CD4-positive, alpha-beta T cell treated with Interleukin-1 beta for 1 hour (primary cell): ENCODE measurements around the gene GNB1L.
"Not testable (repeated sequence)": the region's sequence is repeated elsewhere in the genome, so short reads cannot be mapped to it uniquely, and the experiment has no call there.

ENCODE experiments used
- DNase-seq, 2 donors: peaks; one replicate each; pipeline ENCODE4 v3.0.0-alpha.2; 2020 to 2022

GNB1L gene

DNA sequence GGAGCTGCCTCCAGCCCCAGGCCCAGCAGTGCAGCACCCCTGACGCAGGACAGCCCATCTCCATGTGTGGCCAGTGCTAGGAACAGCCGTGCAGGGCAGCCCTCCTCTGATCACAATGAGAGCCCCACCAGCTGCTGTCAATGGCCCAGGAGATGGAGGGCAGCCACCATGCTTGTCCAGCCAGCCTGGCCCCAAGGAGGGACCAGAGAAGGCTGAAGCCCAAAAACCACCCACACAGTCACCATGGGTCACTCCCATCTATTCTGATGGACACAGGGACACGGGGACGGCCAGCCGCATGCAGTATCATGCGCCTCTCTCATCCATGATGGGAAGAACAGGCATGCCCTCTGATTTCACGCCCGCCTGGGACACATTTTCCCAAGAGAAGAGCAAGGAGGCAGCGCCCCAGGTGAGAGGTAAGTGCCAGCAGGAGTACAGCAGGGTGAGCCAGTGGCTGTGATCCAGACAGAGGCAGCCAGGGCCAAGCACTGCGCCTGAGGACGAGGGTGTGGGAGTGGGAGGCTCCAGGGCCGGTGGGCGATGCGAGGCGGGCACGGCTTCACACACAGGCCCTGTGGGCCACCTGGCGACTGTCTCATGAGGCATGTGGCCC lies 33.6 kb upstream of the GNB1L start:
- DNase-seq, result no peak

DNA sequence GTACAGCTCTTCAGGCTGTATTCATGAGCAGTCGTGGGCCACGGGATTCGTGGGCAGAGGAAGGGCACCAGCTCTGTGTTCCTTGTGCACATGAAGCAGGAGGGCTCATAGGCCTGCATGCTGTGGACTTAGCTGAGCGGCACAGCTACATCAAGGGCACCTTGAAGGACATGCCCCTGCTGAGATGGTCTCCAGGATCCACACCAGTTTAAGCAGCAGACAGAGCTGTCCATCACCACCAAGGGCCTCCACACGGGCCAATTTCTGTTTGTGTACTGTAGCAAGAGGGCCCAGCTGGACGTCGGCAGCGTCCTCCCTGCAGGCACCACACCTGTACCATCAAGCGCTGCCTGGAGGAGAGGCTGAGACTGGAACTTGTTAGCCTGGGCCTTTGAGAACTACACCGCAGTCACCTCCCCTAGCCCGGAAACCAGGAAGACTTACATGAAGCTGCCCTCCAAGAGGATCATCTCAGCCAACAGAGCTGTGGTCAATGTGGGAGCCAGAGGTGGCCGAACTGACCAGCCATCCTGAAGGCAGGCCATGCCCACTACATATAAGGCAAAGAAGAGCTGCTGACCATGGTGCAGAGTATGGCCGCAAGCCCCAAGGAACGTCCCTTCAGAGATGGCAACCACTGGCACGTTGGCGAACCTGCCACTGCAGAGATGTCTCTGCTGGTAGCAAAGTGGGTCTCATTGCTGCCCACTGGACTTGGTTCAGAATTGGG lies 32.7 kb upstream of the GNB1L start:
- DNase-seq, result no peak

GRCh38 chr22:19886605-19887255 lies 32.1 kb upstream of the GNB1L start:
- DNase-seq, result peak; percentile 45 to 46

- no peak for DNase-seq
Observed at GRCh38 chr22:19885841-19886592, 31.3 kb upstream of the GNB1L start.

GRCh38 chr22:19884954-19885751 lies 30.5 kb upstream of the GNB1L start:
- DNase-seq, result no peak

GRCh38 chr22:19884161-19884953 lies 29.7 kb upstream of the GNB1L start:
- no peak for DNase-seq

GRCh38 chr22:19883446-19883845 lies 28.8 kb upstream of the GNB1L start:
- not testable (repeated sequence) for DNase-seq

GRCh38 chr22:19882446-19883381 lies 28.0 kb upstream of the GNB1L start:
- no peak for DNase-seq

DNA sequence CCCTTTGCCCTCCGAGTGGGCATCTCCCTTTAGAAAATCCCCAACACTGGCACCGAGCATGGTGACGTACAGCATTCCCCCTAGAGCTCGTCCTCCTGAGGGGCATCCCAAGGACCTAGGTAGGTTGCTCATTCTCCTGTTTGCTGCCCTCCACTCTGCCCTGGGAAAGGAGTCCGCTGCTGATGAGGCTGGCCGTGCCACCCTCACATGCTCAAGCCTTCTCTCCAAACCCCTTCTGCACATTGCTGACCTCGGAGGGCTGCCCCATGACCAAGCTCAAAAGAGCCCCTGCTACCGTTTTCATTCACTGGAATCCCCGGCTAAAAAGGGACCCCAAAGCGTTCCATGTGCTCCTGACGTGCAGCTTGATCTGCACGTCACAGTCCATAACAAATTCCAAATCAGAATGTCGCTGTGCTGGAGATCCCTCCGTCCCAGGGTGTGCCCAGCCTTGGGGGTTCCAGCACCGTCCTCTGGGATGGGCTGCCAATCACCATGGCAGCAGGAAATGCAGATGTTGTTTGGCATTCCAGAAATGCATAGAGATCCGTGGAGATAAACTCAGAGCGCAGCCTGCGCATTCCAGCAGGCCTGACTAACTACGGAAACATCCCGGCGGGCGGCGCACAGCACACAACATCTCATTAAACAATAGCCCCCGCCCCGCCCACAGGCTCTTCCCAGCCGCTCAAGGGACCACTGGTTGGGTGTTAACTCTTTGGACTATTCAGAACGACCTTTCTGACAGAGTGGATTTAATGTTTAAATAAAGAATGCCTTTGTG lies 26.3 kb upstream of the GNB1L start:
- no peak for DNase-seq

DNA sequence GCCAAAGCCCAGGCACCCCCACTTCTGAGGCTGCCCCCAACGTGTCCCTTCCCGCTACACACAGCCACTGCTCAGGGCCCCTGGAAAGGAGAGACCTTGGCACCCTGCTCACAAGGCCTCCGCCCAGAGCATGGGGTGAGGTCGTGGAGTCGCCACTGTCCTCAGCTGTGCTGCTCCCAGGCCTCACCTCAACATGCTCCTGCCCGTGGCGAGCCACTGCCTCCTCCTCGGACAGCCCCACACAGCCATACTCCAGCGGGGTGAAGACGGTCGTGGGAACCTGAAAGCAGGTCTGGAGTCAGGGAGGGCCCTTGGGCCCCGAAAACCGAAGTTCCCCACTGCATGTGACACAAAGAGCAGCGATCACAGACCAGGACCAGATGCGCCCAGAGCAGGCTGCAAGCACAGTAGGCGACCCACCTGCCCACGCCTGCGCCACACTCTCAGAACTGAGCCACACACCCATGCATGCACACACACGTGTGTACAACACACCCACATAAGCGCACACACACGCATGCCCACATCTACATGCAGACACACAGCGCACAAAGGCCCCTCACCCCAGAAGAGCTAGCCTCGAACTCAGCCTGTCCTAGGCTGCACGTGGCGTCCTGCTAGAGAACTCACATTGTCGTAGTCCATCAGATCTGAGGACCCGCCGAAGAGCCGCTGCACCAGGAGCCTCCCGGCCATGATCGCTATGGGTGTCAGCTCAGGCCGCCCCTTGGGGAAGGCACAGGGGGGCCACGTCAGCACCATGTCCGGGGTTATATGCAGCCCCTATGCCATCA lies 25.5 kb upstream of the GNB1L start:
- DNase-seq, result no peak

DNA sequence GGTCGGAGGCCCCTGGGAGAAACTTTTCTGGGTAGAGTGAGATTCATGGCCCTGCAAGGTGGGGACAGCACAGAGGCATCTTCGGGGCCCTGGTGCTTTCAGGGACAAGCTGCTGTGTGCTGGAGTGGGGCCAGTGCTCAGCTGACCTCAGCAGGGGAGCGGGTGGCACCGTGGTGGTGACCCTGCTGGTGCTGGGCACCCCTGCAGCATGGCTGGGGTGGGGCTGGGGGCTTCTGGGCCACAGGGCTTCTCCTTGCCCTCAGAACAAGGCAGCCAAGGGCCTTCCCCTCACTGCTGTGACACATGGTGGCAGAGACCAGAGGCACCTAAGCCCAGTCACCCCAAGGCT lies 24.9 kb upstream of the GNB1L start:
- no peak for DNase-seq

GRCh38 chr22:19879246-19879570 lies 24.5 kb upstream of the GNB1L start:
- no peak for DNase-seq

DNA sequence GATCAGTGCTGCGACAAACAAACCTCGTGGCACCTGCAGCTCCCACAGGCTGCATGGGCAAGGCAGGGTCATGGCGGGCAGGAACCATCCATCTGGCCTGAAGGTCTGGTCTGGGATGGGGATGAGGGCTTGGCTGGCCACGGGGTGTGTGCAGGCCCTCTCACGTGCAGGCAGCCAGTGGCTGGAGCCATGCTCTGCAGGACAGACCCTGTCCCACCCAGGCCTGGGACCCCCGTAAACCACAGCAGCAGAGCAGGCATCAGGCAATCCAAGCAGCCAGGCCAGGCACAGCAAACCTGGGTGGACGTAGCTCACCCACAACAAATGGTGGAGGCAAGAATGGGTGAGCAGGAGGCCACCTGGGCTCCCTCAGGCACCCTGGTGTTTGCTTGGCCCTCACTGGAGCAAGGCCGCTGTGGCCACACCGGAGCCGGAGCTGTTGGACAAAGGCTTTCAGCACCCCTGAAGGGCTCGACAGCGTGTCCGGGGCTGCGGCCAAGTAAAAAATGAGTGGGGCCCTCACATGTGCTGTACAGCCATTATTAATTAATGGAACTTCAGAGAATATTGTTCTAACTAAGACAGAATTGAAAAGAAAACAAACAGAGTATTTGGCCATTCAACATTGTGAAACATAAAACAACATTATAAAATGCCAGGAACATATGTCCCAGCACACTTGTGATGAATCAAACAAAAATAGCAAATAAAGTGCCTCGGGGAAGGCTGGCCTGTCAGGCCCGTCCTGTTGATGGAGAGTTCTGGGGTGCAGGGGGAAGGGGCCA lies 24.0 kb upstream of the GNB1L start:
- no peak for DNase-seq

DNA sequence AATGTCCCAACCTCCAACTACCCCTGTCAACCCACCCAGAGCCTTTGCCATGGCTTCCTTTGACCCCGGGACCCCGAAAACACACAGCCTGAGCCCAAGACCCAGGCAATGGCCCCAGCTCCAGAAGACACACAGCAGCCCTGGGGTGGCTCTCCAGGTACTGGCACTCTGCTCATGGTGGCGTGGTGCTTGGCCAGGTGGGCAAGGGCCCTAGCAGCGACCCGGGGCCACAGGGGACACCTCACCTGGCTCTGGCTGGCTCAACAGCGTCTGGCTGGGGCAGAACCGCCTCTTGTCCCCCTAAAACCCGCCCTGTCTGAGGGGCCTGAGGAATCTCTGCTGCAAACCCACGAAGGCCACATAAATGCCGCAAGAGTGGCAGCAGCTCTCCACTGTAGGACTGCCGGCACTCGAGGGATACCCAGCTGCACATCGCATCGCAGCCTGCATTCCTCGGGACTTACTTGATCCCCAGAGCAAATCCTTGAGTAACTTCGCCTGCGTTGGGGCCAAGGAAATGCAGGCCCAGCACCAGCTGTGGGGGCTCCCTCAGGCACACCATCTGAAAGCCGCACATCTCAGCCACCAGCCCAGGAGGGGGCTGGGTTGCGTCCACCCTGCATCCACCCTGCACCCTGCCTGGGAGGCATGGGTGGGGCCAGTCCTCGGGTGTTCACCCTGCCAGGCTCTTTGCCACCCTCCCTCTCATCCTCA lies 23.1 kb upstream of the GNB1L start:
- DNase-seq, result no peak

DNA sequence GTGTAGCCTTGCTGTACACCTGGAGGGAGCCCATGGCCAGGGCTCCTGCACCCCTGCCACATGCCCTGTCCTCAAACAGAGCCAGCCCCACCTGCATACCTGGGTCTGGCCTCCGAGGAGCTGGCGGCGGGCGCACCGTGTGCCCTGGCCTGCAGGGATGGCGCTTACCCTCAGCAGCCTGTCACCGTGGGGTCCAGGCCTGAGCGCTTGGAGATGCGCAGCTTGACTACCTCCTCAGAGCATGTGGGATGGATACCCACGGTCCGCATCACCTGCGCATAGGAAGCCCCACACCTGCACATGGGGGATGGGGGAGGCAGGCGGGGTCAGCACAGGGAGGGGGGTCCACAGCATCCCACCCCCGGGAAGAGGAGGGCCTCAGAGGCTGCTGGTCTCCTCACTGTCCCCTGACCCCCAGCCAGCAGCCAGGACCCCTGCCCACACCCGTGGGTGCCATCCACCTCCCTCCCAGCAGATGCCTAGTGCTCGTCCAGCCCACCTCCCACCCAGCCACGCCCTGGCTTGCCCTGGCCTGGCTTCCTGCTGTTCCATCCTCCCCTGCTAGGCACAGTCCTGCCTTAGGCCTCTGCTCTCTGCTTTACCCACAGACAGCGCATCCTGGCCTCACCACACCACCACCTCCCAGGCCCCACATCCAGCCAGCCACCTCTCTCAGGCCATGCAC lies 22.4 kb upstream of the GNB1L start:
- DNase-seq, result no peak

GRCh38 chr22:19876314-19876940 lies 21.8 kb upstream of the GNB1L start:
- no peak for DNase-seq
